ENCODE results near the gene NDST3. TPM values are rescaled to one million over a fixed set of nuclear protein-coding genes. Genes with fewer than 3 reads are reported as not detected.

Gene NDST3
- total and polyA plus RNA-seq, 4 donors: 0.36 to 2.8 (median 1.4) TPM

GRCh38 chr4:118264096-118264495 lies 229.8 kb downstream of the NDST3 start:
- no peak for TF ChIP-seq RAD21 (IDR thresholded peaks at IDR 0.05)
- no peak for TF ChIP-seq FOXA1 (IDR thresholded peaks at IDR 0.05)
- TF ChIP-seq REST (IDR thresholded peaks at IDR 0.05): no peak
- no peak for TF ChIP-seq TAF1 (conservative IDR thresholded peaks at IDR 0.05)
- no peak for TF ChIP-seq NR2F2 (IDR thresholded peaks at IDR 0.05)
- TF ChIP-seq EGR1 (IDR thresholded peaks at IDR 0.05; ENCODE audit: low read depth in 2 of 2): no peak
- TF ChIP-seq GABPA (IDR thresholded peaks at IDR 0.05 in 1 of 2, conservative IDR thresholded peaks at IDR 0.05 in 1 of 2): no peak
- no peak for TF ChIP-seq FOXA2 (IDR thresholded peaks at IDR 0.05)
- TF ChIP-seq CTCF (IDR thresholded peaks at IDR 0.05; ENCODE audit: low read depth, low read length, missing input control): no peak
- TF ChIP-seq MAX (IDR thresholded peaks at IDR 0.05): no peak
- TF ChIP-seq SP1 (IDR thresholded peaks at IDR 0.05): no peak
- TF ChIP-seq HNF4G (IDR thresholded peaks at IDR 0.05): no peak
- TF ChIP-seq JUND (IDR thresholded peaks at IDR 0.05): no peak
- no peak for TF ChIP-seq RXRA (IDR thresholded peaks at IDR 0.05)
- Histone ChIP-seq H3K36me3 (ENCODE audit: control insufficient read depth in 4 of 4, insufficient read depth in 3 of 4, low read depth in 1 of 4, low read length in 3 of 4) (no peaks in the 10 kb centered on the region), H3K27ac (ENCODE audit: low read depth in 1 of 2, low read length in 2 of 2) (no peak overlapping the region), H3K4me1 (ENCODE audit: control insufficient read depth in 4 of 4, insufficient read depth in 4 of 4, low read length in 3 of 4) (no peaks in the 10 kb centered on the region), H3K27me3 (ENCODE audit: control insufficient read depth in 4 of 4, insufficient read depth in 4 of 4, low read length in 3 of 4) (no peaks in the 10 kb centered on the region), H3K9me3 (ENCODE audit: control insufficient read depth in 4 of 4, low read length in 3 of 4) (no peaks in the 10 kb centered on the region), H3K4me3 (ENCODE audit: low read depth in 1 of 3, low read length in 3 of 3) (no peak overlapping the region), H3K9ac (ENCODE audit: low read depth in 1 of 2, low read length in 2 of 2) (no peak overlapping the region)
- no peak for DNase-seq (ENCODE audit: low spot score)
- 97% methylated on average over 3 of the region's 3 CpGs for WGBS

- 16% methylated on average over 64 of the region's 64 CpGs for WGBS
- H3K36me3 ChIP-seq (ENCODE audit: control insufficient read depth in 4 of 4, insufficient read depth in 3 of 4, low read depth in 1 of 4, low read length in 3 of 4): no peaks in the 10 kb centered on the region
- no peaks in the 10 kb centered on the region for H3K27me3 ChIP-seq (ENCODE audit: control insufficient read depth in 4 of 4, insufficient read depth in 4 of 4, low read length in 3 of 4)
- H3K4me1 ChIP-seq (ENCODE audit: control insufficient read depth in 4 of 4, insufficient read depth in 4 of 4, low read length in 3 of 4): no peaks in the 10 kb centered on the region
- peak overlapping the region in 2 of 3 donors; percentile 66 to 68 for H3K4me3 ChIP-seq (ENCODE audit: low read depth in 1 of 3, low read length in 3 of 3)
- TF ChIP-seq GABPA (IDR thresholded peaks at IDR 0.05 in 1 of 2, conservative IDR thresholded peaks at IDR 0.05 in 1 of 2): no peak
- TF ChIP-seq HNF4G (IDR thresholded peaks at IDR 0.05): no peak
- TF ChIP-seq CTCF (IDR thresholded peaks at IDR 0.05; ENCODE audit: low read depth, low read length, missing input control): no peak
- no peak for TF ChIP-seq FOXA1 (IDR thresholded peaks at IDR 0.05)
- no peak for TF ChIP-seq MAX (IDR thresholded peaks at IDR 0.05)
- TF ChIP-seq JUND (IDR thresholded peaks at IDR 0.05): no peak
- peak; percentile 47 for DNase-seq (ENCODE audit: low spot score)
- H3K9me3 ChIP-seq (ENCODE audit: control insufficient read depth in 4 of 4, low read length in 3 of 4): no peaks in the 10 kb centered on the region
- no peak overlapping the region for H3K9ac ChIP-seq (ENCODE audit: low read depth in 1 of 2, low read length in 2 of 2)
- H3K27ac ChIP-seq (ENCODE audit: low read depth in 1 of 2, low read length in 2 of 2): no peak overlapping the region
Observed at GRCh38 chr4:118265312-118266144, 231.2 kb downstream of the NDST3 start.

All from liver (tissue), 9 donors.